Measurements from ENCODE around the gene S100PBP.

S100PBP gene

DNA sequence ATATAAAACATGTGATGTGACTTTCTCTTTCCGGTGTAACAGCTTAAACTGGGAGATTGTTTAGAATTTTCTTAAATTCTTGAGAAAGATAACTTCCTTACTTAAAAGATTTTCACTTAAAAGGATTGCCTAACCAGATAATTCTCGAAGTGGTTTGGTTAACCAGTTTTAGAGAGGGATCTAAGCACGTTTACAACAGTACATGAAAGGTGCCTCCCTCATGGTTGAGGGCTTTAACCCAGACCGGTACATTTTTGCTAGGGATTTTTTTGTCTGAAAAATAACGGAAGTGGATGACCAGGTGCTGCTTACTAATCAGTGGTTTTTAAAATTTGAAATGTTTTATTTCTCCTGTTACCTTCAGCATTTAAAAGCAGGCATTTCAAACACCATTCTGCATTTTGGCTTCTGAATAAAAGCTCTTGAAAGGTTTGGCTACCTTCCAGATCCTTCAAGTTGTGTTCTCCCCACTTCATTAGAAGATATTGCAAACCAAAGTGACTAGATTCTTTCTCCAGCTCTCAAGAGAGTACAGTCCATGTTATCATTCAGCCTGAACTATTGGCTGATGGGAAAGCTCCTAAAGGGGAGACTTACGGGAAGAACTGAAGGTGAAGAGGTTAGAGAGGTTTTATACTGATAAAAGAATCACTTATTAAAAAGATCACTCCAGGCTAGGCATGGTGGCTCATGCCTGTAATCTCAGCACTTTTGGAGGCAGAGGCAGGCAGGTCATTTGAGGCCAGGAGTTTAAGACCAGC lies 12.8 kb downstream of the S100PBP start:
- no peak for DNase-seq

DNA sequence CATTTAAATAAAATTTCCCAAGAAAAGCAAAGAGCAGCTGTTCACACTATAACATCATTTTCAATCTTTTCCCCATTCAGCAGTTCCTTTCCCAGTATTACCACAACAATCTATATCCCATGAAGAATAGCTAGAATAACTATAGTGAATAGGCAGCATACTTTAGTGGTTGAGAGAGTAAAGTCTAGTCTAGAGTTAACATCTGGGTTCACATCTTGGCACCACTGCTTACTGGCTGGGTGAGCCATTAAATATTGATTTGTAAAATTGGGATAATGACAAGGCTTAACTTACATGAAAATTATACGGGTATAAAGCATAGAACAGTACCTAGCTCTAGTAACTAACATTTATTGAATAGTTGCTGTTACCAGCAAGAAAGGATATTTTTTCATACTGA lies 14.4 kb downstream of the S100PBP start:
- DNase-seq, result no peak

DNA sequence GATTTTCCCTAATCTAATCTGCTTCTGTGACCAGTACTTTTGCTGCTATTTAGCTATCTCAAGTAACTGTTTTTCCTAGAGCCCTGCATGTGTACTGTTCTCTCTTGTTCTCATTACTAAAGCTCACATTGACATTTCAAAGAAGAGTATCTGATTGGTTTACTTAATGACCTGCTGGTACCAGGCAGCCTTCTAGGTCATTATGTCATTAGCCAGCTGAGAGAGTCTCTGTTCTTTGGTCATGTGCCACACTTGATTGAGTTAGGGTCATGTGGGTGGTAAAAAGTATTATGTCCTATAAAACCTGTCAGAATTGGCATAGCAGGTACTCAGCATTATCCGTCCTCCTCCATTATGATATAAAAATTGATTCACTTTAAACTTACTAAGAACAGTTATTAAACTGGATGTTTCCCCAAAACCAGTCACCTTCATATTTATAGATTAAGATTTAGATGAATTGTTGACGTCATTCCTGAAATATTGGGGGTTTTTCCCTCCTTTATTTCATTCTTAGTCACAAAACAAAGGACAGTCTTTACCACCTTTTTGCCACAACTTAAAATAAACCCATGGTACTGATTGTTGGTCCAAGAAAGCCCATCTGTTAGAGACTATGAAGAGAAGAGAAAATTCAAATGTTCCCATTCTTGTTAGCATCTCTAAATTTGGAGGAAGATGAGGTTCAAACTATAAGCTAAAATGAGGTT lies 31.1 kb downstream of the S100PBP start:
- DNase-seq, result no peak

DNA sequence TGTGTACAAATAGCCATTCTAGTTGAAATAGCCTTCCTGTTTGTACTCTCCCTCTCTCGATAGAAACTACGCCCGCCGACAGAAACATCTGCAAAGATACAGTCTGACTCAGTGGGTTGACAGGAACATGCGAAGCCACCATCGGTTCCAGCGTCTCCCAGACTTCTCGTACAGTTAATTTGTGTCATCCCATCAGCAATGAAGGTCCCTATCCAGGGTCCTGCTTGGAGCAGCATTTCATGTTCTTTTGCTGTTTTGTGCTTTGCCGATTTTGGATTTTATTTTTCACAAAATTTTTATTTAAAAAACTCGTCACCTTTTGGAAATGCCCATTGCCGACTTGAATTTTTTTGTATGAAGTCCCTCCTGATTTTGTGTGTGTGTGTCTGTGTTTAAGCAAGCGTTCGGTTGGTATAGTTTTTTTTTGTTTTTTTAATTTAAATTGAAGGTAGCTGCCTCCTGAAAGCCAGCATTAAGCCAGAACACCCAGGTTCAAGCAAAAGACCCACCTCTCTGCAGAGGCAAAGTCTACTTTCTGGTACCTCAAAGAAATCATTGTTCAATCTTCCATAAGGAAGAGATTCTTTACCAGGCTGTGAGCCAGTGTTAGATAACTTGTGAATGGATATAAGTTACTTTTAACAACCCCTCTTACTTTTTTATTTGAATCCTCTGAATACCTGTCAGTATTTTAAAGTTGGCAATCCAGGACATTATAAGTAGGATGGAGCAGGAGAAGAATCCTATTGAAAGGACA lies 38.6 kb downstream of the S100PBP start:
- DNase-seq, result no peak

DNA sequence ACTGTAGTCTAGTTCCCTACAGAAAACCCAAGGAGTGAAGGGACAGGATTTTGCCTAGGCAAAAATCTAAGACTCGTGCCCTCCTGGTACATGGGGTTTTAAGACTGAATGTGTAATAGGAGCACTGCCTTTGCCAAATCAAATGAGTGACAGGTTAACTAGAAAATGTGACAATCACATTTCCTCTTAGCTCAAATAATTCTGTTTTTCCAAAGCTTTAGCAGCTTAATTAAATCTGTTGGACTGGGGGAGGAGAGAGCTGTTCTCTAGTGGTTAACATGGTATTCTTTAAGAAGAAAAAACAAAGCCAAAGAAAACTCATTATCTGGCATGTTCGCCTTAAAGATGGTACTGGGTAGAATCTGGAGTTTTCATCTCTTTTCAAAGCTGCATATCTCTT lies 40.7 kb downstream of the S100PBP start:
- no peak for DNase-seq

DNA sequence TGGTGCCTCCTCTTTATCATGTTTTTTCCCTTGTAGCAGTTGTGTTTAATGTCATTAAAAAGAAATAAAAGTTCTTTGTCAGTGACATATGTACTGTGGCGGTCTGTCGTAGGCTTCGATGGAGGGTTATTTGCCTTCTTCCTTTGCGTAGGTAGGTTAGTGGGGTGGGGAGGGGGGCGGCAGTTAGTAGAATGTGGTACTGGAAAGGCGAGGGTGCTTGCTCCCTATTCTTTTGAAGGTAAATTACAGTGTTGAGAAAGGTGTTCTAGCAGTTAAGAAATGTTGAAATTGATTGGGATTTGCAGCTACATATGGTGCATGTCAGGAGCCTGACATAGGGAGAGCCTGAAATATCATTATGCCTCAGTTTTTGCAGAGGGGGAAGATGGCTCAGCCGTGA lies 41.3 kb downstream of the S100PBP start:
- no peak for DNase-seq

DNA sequence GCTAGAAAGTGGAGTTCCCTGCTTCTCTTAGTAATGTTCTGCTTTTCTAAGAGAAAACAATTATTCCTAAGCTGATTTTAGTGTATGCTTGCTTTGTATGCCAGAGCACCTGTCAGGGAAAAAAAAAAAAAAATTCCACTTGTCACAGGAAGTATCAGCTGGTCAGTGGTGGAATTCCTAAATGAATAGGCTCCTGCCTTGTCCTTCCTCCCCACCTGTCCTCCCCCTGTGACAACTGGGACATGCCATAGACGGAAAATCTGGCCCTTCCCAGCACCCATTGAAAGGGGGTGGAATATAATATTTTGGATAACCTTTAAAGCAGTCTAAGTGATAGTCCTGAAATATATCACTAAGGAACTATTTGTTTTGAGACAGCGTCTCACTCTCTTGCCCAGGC lies 42.5 kb downstream of the S100PBP start:
- no peak for DNase-seq

DNA sequence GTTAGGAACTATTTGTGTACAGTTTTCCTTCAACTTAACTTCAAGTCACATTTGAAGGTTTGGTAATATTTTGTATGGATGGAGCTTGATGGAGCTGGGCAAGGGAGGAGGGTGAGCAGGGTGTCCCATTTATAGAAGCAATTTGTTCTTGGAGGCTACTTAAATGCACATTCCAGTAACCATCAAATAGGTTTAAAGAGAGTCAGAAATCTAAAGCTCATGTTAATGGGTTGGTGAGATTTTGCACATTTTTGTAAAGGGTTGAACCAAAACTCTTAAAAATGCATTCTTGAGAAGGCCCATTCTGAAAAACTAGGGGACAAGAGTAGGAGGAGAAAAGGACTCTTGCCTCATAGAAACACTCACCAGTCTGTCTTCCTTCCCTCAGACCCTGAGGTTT lies 43.1 kb downstream of the S100PBP start:
- no peak for DNase-seq

DNA sequence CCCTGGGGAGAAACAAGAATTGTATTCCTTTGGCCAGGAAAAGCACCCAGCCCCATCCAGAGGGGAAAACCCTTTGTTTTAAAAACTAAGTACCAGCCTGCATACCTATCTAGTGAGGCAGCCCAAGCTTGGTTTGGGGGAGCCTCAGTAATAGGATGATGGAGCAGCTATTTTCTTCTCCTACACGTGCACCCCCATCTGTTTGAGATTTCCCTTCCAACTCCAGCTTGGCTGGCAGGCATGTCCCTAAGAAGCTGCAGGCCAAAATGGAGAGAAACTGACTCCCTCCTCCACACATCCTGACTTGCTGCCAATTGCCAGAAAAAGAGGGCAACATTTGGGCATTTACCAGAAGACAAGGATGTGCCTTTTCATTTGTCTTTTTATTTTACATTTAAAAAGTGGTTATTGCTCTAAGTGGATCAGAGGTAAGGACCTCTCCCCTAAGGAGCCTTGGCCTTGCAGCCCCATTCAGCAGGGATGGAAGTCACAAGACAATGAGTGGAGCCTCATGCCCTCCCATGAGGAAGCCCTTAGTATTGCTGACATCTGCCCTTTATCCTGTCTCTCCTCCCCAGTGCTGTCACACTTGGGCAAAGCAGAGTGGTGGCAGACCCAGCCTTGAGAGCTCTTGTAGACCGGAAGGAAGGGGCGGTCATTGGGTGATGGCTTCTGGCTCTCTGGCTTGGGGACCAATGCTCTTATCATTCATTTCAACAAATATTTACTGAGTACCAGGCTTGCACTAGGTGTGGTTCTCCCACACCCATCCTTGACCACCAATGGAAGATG lies 44.6 kb downstream of the S100PBP start:
- no peak for DNase-seq

DNA sequence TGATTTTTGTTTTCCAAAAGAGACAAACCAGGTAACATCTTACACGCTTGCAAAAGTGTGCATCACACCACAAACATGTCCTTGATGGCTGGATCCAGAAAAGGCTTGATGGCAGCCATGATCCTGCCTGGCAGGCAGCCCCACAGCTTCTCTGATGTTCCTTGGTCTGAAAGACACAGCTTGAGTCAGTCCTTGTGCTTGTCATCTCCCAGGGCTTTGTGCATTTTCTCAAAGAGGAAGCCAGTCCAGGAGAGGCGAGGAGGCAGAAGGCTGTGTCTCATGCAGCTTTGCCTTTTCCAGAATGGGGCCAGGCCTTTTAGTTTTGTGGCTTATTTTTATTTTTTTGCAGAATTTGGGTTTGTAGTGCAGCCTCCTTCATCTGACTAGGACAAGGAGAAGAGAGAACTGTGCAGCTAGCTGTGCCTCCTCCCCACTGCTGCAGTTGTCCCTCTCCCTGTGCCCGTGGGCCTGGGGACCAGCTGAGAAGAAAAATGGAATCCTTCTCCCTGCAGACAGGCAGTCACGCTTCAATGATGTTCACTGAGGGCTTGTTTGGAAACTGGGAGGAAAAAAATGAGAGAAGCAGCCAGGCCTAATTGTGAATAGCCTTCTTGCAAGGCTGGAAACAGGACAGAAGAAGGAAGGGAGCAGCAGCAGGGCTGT lies 45.9 kb downstream of the S100PBP start:
- no peak for DNase-seq

DNA sequence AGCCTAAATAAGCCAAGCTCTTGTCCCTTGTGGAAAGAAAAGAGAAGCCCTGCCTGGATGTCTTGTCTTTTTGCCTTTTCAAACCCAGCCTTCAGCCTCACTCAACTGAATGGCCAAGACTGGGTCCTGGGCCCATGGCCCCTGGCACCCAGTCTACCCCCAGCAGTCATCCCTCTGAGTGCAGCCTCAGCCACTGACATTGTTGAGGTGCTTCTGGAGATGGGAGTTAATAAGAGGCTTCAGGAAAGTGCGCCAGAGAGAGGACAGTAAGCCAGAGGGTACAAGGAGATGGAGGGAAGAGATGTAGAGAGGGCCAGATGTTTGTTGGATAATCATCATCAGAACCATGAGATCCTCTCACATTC lies 46.4 kb downstream of the S100PBP start:
- DNase-seq, result no peak

DNA sequence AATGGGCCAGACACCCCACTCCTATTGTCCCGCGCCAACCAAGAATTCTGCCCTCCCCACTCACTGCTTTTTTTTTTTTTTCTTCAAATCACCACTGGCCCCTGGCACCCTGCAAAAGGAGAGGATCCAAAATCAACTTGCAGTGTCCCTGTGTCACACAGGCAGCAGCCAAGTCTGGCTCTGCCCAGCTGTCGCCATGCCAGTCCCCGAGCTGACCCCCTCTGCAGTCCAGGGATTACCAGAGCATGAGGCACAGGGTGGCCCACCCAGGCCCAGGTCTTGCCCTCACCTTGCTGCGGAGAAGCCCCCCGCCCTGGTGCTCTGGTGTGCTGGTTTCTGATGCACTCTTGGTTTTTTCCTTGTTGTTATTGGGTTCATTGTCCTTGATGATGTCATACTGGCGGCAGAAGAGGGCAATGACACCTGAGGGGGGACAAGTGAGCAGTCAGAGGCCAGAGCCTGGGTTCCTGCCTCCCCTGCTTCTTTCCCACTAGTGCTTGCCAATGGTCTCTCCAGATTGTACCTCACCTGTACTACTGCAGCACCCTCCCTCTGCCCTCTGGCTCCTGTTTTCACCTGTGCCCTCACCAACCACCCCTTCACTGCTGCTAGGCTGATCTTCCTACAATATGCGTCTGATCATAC lies 47.0 kb downstream of the S100PBP start:
- no peak for DNase-seq

DNA sequence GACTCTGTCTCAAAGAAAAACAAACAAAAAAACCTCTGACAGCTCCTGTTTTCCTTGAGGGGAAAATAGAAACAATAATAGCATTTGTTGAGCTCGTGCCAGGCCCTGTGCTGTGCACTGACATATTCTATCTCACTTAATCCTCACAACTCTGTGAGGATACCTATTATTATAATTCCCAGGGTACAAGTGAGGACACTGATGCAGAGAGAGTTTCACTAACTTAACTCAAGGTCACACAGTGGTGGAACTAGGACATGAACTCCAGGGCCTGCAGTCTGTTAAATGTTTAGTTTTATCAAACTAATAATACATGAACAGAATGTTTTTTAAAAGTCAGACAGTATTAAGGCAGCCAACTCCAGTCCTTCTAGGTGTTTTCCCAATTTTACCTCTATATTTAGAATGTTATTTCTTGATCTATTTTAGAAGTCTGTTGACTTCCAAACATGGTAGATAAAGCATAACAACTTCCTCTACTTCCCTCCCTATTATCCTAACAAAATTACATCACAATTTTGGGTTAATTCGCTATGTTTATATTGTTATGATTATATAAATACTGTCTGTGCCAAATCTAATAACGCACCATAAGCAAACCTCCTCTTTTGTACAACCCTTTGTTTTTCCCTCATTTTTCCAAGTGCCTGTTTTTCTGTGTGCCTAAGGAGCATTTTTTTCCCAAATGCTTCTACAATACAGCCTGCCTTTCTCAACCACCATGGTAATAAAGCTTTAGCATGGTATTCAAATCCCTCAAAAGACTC lies 48.4 kb downstream of the S100PBP start:
- DNase-seq, result no peak

DNA sequence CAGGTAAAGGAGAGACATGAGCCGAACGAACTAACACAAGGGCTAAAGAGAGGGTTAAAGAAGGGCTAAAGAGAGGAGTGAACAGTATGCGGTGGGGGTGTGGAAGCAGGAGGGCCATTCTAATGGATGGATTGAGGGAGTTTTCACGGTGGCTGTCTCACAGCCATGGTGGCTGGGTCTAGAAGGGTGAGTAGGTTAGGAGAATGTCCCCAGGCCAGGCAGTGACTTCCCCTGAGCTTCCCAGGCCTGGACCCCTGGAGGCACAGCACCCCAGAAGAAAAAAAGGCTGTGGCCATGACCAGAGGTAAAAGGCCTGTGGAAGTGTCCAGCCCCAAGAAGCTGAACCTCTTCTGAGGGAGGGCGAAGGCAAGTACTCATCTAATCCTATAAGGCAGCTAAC lies 49.7 kb downstream of the S100PBP start:
- DNase-seq, result no peak

DNA sequence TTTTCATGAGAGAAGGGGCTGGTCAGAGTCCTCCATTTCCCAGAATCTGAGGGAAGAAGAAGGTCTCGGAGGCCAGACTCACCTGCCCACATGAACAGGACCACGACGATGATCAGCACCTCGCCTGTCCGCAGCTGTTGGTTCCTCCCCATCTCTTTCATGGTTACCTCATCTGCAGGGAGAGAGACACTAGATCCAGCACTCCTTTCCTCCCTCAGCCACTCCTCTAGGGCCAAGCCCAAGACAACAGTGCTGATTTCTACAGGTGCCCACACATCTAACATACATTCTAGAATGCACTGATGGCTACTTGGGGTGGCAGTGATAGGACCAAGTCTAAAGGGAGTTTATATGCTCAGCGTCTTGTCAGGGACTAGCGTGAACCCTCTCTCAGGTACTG lies 50.2 kb downstream of the S100PBP start:
- DNase-seq, result no peak

DNA sequence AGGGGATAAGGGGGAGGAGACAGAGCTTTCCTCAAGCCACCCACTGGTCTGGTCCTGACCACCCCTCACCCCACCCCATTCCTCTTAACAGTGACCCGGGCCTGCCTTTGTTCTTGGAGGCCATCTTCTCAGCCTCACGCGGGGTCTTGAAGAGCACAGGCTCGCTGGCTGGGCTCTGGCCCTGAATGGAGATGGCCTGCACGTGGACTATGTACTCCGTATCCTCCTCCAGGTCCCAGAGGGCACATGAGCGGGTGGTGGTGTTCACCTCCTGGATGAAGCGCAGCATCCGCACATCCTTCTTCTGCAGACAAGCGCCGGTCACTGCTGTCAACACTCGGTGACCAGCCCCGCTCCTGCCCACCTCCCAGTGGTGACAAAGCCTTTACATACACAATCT lies 50.6 kb downstream of the S100PBP start:
- DNase-seq, result no peak

DNA sequence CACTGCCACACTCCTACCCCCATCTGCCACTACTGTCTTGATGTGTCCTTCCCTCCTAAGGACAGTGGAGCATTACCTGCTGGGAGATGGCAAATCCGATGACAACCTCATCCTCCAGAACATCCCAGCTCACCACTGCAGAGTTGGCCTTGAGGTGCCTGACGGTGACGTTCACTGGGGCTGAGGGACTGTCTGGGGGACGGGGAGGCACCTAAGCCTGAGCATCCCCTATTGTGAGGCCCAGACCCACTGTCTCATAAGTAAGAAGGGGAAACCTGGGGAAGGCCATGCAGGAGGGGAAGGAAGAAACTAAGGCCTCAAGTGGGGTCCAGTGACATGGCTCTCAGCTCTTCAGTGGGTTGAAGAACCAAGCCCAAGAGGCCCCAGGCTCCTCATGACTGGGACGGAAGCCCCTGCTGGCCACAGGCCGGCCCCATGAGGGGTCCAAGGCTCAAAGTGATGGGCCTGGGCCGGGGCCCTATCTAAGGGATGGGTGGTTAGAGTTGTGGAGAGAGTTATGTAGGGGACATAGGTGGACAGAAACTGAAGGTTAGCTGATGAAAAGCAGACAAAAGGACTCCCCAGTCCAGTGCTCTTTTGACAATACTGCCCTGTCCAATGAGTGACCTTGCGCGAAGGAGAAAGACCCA lies 51.5 kb downstream of the S100PBP start:
- no peak for DNase-seq

DNA sequence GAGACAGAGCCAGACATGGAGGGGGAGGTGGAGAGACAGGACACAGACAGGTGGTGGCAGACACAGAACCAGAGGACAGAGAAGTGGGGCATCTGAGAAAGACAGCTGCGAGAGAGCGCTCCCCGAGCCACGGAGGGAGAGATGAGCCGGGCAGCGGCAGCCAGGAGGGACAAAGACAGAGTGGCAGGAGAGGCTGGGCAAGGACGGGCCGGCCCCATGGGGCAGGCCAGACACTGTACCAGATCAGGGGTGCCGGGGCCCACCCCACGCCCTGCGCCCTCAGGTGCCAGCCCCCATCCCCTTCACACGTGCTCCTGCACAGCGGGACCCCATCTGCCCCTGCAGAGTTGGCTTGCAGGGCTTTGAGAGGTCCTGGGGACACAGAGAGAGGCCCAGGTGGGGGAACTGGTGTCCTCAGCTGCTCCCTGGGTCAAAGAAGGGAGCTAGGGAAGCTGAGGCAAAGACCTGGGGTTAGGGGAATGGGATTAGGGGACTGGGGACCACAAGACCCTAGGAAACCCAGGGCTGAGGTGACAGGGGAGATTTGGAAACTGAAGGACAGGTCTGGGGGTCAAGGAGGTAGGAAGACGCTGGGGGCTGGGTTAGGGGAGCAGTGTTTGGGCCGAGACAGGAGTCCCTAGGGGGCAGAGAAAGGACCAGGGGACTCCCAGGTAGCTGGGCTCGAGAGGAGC lies 52.6 kb downstream of the S100PBP start:
- no peak for DNase-seq

DNA sequence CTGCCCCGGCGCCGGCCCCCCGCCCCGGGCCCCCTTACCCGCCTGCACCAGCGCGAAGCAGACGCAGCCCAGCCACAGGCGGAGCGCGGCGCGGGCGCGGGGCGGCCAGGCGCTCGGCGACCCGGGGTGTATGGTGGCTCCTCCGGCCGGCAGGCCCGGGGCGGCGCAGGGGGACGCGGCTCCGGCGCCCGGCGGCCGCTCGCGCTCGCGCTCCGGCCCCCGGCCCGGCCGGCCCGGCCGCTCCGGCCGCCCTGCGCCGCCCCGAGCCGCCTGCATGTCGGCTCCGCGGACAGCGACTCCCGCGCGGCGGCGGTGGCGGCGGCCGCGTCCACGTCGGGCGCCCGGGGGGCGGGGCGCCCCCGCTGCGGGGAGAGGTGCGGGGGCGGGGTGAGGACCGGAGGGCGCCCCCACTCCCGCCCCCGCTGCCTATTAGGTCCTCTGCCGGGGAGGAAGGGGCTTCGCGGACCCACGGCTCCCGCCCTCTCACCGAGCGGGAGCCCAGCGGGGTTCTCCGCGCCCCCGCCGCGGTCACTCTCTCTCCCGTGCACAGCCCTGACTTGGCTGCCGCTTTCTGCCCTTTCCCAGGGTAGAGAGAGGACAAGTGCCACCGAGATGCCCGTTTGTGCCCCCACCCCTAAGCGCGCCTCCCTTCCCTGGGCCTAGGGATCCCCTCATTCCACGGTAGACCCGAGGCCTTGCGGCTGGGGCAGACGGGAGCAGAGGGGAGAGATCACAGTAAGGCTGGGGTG lies 53.3 kb downstream of the S100PBP start, which contains the start of gene FNDC5:
FNDC5 (minus strand) TSS at position 298 of the 749 bp plus-strand sequence.
- DNase-seq, result peak; percentile 56
